DMS 273 treated with DMSO at 0.1 percent for 48 hours (cell line): ENCODE data around the gene ARHGEF37.
A peak's percentile ranks its signal among the peaks of the same experiment; 100 is the strongest.

Experiments used
- DNase-seq: peaks from one replicate; lab custom pipeline; 2025; lab: John Stamatoyannopoulos, UW

The ARHGEF37 gene

GRCh38 chr5:149628846-149629388, 47.6 kb downstream of the ARHGEF37 start:
- no peak for DNase-seq

DNA sequence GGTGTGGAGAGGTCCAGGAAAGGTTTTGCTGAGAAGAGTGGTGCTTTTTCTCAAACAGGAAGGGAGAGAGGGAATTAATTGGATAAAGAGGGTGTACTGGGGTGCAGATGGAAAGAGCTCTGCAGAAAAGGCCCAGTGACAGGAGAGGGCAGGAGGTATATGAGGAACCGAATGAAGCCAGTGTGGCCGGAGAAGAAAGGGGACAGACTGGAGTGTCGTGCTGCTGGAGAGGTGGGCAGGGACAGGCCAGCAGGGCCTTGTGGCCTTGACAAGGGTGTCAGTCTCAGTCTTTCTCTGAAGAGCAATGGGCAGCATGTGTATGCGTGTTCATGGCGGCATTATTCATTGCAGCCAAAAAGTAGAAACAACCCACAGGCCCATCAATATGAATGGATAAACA, 48.1 kb downstream of the ARHGEF37 start:
- DNase-seq, result no peak

GRCh38 chr5:149630337-149630736, 49.0 kb downstream of the ARHGEF37 start:
- DNase-seq, result no peak

- DNase-seq, result no peak
Measured at GRCh38 chr5:149631506-149631905, 50.2 kb downstream of the ARHGEF37 start.

DNA sequence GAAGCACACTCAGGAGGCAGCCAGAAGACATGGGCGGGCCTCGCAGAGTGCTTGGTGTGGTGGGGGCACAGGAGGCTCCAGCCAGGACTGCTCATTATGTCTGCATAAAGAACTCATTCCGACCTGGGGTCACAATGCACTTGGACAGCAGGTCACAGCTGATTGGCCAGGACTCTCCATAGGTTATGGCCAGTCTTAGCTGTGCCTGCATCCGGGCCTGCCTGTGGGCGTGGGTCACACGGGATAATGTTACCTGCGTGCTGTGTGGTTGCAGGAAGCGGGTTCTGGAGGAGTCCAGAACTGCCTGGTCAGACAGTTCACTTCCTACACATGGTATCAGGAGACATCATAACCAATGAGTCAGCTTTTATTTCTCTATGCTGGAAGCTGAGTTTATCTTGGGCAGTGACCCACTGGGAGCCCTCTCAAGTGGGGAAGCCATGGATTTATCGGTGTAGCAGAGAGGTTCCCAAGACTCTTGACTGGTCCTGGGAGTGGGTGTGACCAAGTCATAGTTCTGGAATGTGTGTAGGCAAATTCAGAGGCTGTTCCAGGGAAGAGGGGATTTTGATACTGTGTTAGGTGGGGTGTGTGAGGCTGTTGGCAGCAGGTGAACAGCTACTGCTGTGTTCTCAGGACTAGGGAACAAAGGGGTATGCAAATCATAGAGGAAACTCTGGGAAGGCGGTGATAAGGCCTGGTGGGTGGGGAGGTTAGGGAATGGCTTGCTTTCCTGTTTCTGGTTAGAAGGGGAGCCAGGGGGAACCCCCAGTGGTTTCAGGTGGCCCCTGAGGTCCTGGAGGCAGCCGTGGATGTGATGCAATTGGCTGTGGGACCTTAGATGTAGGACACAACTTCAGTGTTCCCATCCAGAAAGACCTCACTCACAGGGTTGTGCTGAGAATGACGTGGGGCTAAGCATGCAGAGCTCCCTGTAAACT, 51.3 kb downstream of the ARHGEF37 start:
- no peak for DNase-seq

GRCh38 chr5:149633476-149634350, 52.4 kb downstream of the ARHGEF37 start:
- no peak for DNase-seq

DNA sequence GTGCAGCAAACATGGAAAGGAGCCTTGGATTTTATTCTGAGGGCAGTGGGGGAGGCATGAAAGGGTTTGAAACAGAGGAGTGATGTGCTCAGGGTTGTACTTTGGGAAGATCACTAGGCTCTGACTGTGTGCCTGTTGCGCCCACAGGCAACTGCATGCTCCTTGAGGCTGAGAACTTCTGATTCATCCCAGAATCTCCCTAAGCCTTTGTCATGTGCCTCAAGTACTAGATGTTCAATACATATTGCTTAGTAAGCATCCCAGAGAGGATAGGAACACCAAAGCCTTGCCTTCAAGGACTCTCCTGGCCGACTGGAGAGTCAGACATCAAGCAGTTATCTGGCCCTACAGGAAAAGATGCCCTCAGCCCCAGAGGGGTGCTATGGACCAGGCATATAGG, 54.1 kb downstream of the ARHGEF37 start:
- no peak for DNase-seq

GRCh38 chr5:149636191-149636860, 55.0 kb downstream of the ARHGEF37 start:
- no peak for DNase-seq

DNA sequence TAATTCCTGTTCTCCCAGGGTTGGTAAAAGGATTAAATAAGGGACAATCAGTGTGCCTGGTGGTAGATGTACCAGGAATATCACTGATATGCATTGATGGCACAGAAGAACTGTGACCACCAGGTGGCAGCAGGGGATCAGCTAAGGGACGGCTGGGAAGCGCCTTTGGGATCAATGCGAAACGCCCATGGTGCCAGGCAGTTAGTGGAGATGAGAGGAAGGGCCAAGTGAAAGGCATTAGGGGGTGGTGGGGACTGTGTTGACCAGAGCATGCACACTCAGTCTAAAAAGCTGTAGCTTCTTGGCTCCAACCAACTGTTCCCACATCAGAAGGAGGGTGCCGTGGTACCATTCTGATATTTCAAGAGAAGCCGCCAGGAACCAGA, 55.6 kb downstream of the ARHGEF37 start:
- peak; percentile 28 for DNase-seq

- no peak for DNase-seq
Measured at GRCh38 chr5:149638136-149638535, 56.8 kb downstream of the ARHGEF37 start.

GRCh38 chr5:149638546-149639241, 57.4 kb downstream of the ARHGEF37 start:
- no peak for DNase-seq

GRCh38 chr5:149639737-149640136, 58.4 kb downstream of the ARHGEF37 start:
- no peak for DNase-seq

- DNase-seq, result no peak
Measured at GRCh38 chr5:149640350-149640999, 59.2 kb downstream of the ARHGEF37 start.

DNA sequence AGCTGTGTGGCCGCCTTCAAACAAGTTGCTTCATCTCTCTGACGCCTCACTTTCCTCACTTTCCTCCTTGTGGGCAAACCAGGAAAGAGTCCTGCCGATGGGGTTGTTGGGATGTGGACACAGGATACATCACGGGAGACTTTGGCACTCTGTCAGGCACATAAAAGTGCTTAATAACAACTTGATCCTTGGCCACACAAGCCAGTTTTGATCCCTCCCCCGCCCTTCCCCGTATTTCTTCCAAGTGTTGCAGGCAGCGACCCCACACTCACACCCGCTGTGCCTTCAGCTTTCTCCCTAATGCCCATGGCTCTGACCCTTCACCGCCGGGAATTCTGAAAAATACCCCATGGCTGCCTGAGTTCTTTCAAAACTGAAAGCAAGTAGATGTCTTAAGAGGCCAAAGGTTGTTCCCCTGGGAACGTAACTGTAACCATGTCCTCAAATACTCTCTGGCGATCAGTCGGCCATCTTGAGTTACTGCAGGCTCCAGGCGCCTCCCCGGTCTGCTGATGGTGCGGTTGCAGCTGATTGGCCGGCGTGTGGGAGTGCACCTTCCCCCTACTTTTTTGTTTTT, 59.8 kb downstream of the ARHGEF37 start:
- DNase-seq, result no peak

GRCh38 chr5:149641600-149641999, 60.3 kb downstream of the ARHGEF37 start:
- DNase-seq, result no peak

GRCh38 chr5:149643781-149644180, 62.5 kb downstream of the ARHGEF37 start:
- DNase-seq, result no peak

- DNase-seq, result no peak
Measured at GRCh38 chr5:149644629-149645028, 63.3 kb downstream of the ARHGEF37 start.

DNA sequence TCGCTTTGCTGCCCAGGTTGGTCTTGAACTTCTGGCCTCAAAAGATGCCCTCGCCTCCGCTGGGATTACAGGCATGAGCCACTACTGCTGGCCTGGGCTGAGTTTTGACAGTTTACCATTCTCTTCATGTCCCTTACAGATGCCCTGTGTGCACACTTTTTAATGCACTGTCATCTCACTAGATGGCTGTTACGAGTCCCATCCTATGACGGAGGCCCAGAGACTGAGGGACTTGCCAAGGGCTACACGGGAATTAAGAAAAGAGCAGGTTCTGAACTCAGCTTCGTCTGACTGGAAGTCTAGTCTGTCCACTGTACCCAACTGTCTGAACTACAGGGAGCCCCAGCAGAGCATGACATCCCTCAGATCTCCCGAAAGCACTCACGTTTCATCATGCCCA, 63.9 kb downstream of the ARHGEF37 start:
- no peak for DNase-seq

DNA sequence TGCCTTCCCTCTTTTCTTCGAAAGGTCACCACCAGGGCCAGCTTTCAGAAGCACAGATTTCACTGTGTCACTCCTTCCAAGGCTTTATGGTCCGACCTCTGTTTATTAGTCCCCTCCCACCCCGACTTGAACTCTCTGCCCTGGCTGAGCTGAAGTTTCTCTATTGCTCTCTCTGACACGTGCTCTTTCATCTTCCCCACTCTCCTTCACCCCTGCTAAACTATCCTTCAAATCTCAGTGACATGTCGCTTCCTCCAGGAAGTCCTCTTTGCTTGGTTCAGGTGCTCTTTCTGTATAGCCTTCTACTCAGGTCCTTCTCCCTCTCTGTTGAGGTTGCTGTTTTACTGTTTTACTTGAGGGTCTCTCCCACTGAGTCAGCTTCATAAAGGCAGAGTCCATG, 64.4 kb downstream of the ARHGEF37 start:
- DNase-seq, result no peak

DNA sequence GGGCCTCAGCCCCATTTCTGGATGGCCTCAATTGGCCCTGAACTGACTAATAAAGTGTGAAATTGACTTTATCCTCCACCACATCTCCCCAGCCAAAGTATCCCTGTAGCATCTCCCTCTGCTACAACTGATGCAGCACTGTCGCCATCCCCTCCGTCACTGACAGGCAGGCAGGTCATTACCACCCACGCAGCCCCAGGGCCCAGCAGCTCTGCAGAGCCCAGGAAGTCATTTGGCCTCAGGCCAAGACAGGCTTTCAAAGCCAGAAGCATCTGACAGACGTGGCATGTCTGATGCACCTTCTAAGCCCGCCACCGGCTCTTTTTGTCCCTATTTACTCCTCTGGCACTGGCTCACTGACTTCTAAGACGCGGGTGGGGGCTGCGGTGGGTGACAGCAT, 65.3 kb downstream of the ARHGEF37 start:
- no peak for DNase-seq

DNA sequence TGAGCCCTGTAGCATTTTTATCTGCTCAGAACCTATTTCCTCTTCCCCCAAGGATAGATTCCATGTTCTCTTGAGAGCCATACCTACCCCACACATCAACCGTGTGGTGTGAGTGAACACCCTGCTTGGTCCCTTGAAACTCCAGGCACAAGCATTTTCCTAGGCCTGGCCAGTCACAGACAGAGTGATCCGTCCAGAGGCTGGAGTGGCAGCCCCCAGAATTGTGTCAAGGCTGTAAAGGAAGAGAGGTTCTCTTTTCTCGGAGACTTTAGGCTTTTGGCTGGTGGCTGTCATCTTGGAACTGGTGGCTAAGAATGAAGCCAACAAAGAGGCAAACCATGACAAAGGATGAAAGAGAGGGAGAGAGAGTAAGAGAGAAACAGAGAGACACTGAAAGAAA, 66.0 kb downstream of the ARHGEF37 start:
- no peak for DNase-seq
